Epithelial cell of proximal tubule (primary cell): ENCODE results near the gene SORCS2. TPM values are rescaled to one million over a fixed set of nuclear protein-coding genes. Genes with fewer than 3 reads are reported as not detected.

Source experiments
- DNase-seq: peaks from one replicate; pipeline ENCODE4 v3.0.0-alpha.2; 2011; ENCODE audit warnings: low read depth
- H3K4me3 ChIP-seq: 2 replicates; pipeline ENCODE4 v1.5.1; 2011; ENCODE audit warnings: low read depth, mild to moderate bottlenecking, low read length
- CTCF ChIP-seq: conservative IDR thresholded peaks from 2 replicates; pipeline ENCODE4 v1.5.1; 2012; ENCODE audit warnings: low read depth, mild to moderate bottlenecking, low read length
- total RNA-seq: library from RNA; depleted of rRNA; stranded (reverse); fragments of >200 nt; gene quantifications from 2 replicates; pipeline ENCODE4 v1.2.3, GENCODE V29; 2015

SORCS2 gene
- total RNA-seq, 1 donor from 2014 or later, result 0.29 TPM

GRCh38 chr4:7198440-7199128, 6.2 kb downstream of the SORCS2 start:
- H3K4me3 ChIP-seq, result no peak overlapping the region
- TF ChIP-seq CTCF, result no peak
- DNase-seq, result no peak

- DNase-seq, result no peak
- no peak overlapping the region for H3K4me3 ChIP-seq
- TF ChIP-seq CTCF, result no peak
Measured at GRCh38 chr4:7199129-7199725, 6.9 kb downstream of the SORCS2 start.

GRCh38 chr4:7199771-7200441, 7.6 kb downstream of the SORCS2 start:
- TF ChIP-seq CTCF, result no peak

GRCh38 chr4:7200801-7201200, 8.5 kb downstream of the SORCS2 start:
- DNase-seq, result no peak
- TF ChIP-seq CTCF, result no peak
- no peak overlapping the region for H3K4me3 ChIP-seq

More at GRCh38 chr4:7199771-7200441, 7.6 kb downstream of the SORCS2 start:
- DNase-seq, result no peak
- no peak overlapping the region for H3K4me3 ChIP-seq

- no peak for DNase-seq
- TF ChIP-seq CTCF, result no peak
- H3K4me3 ChIP-seq, result no peak overlapping the region
Measured at GRCh38 chr4:7201420-7202305, 9.3 kb downstream of the SORCS2 start.

GRCh38 chr4:7202411-7202810, 10.1 kb downstream of the SORCS2 start:
- H3K4me3 ChIP-seq, result no peak overlapping the region
- no peak for TF ChIP-seq CTCF
- no peak for DNase-seq
